ENCODE results near the gene BAHCC1.

- TF ChIP-seq POU6F1 (CRISPR knock-in tag; IDR thresholded peaks at IDR 0.05; ENCODE audit: borderline replicate concordance, low read depth) (no peak), CREB5 (CRISPR knock-in tag; IDR thresholded peaks at IDR 0.05; ENCODE audit: low read depth) (no peak), PATZ1 (CRISPR knock-in tag; IDR thresholded peaks at IDR 0.05; ENCODE audit: borderline replicate concordance) (no peak), SNAI2 (CRISPR knock-in tag; IDR thresholded peaks at IDR 0.05) (no peak)
Observed at GRCh38 chr17:81436294-81436849, 41.1 kb downstream of the BAHCC1 start.

Measured in SK-N-SH treated with all-trans-retinoic acid at 6 μM for 48 hours (cell line).